Measurements from ENCODE around the gene CDPF1.
"Not testable (repeated sequence)": the region's sequence is repeated elsewhere in the genome, so short reads cannot be mapped to it uniquely, and the experiment has no call there.

CDPF1 gene

DNA sequence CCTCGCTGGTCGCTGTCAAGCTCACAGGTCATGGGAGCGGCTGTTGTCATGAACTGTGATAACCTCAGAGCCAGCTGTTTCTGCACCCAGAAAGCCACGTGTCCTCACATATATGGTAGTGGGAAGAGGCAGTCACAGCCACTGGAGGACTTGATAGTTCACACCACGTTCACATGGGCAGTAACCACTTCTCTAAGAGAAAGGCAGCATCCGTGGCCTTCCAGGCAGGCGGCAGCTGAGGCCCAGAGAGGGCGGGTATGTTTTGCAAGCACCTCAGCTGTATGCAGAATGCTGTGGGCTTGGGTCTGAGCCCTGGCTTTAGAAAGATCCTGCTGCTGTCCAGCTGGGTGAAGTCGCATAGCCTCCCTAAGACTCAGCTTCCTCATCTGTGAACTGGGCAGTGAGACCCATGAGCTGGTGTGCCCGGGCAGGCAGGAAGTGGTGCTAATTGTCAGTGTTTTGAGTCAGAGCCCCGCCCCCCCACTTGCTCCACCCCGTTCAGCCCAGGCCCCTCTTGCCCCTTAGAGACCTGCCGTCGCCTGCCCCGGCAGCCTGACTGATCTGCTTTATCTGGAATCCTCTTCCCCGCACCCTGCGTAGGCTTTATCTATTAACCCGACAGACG lies 31.0 kb upstream of the CDPF1 start:
- DNase-seq = no peak

DNA sequence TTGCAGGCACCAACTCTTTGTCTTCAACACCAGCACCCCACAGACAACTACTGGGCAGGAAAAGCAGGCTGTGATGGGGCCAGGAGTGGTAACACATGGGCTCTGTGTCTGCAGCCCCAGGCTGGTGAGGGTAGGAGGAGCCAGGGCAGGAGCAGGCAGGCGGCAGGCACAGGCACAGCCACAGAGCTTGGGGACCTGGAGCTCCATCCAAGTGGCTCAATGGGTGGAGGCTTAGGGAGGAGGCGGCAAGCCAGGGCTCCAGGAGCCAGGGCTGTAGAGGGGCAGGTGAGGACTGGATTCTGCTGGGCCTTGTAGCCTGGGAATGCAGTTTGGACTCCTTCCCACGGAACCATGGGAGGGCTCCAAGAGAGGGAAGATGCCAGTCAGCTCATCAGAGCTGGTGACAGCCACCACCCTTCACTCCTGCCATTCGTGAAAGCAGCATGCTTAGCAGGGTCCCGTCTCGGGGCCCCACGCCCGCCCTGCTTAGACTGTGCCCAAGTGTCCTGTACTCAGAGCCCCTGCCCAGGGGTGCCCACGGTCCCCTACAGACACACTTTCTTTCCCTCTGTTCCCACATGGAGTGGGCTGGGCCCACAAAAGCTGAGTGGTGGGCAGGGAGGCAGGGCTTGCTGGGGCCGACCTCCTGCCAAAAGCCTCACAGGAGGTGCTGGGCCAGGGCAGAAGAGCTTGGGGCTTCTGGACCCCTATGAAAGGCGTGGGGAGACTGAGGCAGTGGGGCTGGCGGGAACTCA lies 30.1 kb upstream of the CDPF1 start:
- no peak for DNase-seq

DNA sequence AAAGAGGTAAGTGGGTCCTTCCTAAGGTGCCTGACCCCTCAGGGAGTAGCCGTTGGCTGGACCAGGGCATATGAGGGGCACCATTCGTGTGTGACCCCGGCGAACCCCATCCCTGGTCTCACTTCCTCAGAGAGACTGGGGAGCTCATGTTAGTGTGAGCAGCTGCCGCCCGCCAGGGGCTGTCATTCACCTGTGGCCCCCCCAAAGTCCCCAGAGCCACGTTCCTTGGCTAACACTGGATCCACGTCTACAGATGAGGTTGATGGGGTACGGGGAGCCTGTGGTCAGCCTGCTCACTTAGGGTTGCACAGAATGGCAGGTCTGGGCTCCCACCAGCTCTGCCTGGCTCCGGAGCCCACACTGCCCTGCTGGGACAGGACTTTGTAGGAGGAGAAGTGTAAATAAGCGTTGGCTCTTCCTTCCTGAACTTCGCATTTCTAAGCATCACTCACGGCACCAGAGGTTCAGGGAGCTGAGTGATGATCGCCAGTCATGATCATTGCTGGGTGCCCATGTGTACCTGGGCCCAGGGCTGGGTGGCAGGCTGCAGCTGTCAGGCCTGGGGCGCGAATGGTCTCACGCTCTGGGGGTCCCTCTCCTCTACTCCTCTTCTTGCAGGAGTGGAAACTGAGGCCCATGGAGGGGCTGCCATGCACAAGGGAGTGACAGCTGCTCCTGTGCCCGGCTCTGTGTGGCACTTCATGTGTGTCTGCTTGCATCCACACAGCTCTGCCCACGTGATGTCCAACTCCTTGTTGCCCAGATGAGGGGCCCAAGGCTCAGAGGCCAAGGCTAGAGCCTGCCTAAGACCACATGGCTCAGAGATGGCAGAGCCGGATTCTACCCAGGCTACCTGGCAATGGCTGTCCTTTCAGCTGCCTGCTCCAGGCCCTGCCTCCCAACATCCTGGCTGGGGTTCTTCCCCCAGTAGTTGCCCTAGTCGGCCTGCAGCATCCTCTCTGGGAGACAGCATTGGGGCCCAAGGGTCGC lies 28.9 kb upstream of the CDPF1 start:
- DNase-seq = no peak

DNA sequence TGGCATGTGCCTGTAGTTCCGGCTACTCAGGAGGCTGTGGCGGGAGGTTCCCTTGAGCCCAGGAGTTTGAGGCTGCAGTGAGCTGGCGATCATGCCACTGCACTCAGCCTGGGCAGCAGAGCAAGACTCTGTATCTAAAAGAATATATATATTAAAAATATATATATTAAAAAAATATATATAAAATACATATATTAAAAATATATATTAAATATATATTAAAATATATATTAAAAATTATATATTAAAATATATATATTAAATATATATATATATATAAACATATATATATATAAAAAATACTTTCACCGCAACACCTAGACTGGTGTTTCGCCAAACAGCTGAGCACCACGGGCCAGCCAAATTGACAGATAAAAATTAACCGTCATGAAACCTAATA lies 26.5 kb upstream of the CDPF1 start:
- no peak for DNase-seq

DNA sequence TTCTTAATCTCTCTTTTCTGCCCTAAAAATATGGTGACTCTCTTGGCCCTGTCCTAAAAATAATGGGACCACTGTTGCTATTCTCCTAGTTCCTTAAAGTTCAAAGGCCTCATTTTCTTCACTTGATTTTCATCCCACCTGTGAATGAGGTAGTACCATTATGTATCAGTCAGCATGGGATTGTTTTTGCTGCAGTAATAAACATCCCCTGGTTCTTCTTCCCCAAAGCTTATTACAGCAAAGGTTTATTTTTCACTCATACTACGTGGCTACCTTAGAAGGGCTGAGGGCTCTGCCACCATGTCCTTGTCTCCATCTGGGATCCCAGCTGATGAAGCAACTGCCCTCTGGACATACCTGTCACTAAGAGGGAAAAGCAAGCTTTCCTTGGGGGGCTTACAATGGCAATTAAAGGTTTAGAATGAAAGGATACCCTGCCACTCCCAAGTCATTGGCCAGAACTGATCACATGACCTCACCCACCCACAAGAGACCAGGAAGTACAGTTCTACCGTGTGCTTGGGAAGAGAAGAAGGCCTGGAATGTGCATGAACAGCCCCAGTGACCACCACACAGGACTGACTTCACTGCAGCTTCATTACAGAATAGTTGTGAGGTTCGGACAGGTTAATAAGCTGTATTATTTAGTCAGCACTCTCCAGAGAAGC lies 25.5 kb upstream of the CDPF1 start:
- no peak for DNase-seq

DNA sequence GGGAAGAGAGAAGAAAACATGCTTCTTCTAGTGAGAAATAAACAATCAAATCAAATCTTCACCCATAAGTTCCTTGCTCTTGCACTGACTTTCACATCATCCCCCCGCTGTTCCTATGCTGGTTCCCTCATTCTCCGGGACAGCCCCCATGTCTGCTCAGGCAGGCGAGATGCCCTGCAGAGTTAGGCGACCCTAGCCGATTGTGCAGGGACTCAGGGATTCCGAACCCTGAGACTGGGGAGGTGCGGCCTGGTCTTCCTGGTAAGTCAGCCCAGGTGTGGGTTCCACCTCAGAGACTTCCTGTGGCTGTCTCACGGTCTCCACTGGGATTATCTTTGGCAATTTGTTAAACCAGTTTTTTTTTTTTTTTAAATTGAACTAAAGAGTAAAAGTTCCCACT lies 24.3 kb upstream of the CDPF1 start:
- DNase-seq = no peak

DNA sequence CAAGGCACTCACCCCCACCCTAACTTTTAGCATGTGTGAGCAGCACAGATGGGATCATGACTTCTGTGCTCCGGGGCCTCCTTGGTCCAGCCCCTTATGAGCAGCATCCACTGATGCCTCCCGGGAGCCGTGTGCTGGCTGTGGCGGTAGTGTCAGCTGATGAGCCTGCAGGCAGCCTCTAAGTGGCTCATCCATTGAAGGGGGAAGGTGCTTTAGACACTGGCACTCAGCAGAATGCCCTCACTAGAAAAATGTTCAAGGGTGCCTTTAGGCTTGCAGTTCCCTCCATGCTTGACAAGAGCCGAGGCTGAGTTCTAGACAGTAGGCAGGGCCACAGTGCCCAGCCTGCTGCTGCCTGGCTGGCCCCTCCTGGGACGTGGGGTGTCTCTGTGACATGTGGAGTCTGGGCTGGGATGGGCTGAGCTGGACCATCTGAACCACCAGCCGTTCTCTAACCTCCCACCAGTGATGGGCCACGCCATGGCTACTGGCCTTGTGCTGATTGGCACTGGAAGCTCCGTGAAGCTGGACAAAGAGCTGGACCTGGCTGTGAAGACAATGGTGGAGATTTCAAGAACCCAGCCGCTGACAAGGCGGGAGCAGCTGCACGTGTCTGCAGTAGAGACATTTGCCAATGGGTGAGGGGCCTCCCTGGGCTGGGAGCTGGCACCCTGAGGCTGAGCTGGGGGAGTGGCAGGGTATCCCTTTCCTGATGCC lies 23.5 kb upstream of the CDPF1 start:
- no peak for DNase-seq

DNA sequence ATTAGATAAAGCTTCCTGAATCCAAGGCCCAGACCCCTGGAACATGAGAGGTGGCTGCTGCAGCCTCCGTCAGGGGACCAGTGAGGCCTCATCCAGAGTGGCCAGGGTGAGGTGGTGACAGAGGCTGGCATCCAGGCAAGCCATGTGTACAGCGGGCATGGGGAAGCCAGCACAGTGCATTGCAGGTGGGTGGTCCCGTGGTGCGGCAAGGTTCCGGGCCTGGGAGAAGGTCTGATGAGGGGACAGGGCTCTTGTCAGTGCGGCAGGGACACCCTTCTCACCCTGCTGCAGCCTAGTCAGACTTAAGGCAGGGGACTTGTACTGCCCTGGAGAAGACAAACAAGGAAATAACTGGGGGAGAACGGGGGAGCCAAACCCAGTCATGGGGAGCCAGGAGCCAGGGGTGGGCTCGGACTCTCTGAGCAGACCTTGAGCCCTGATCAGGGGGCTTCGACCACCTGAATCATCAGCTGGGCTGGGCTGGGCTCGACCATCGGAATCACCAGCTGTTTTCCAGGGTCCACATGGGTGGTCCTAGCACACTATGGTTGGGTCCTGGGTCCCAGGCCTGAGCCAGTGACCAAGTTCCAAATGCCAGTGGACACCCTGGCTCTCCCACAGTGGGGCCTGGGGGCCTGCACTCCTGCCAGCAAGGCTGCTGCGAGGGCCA lies 22.8 kb upstream of the CDPF1 start:
- no peak for DNase-seq

DNA sequence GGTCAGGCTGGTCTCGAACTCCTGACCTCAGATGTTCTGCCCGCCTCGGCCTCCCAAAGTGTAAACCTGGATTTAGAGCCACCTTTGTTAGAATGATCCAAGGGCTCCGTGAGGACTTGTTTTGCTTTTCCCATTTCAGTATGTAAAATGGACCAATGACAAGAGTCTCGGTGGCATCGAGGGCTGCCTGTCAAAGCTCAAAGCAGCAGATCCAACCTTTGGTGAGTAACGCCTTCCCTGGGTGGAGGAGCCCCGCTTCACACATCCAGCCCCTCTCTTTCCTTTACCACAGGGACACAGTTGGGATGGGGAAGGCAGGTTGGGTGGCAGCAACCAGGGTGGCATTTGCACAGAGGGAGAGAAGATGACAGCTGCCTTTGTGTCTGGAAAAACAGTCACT lies 22.1 kb upstream of the CDPF1 start:
- no peak for DNase-seq

DNA sequence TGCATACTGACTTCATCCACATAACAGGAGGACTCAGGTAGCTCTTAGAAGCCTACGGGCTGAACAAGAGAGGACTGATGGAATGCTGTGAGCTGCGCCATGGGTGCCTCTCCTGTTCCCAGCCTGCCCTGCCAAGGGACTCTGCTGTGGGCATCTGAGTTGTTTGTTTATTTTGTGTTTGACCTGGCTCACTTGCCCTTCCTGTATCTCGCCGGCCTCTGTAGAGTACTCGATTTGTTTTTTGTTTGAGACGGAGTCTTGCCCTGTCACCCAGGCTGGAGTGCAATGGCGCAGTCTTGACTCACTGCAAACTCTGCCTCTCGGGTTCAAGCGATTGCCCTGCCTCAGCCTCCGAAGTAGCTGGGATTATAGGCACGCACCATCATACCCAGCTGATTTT lies 19.5 kb upstream of the CDPF1 start:
- no peak for DNase-seq

DNA sequence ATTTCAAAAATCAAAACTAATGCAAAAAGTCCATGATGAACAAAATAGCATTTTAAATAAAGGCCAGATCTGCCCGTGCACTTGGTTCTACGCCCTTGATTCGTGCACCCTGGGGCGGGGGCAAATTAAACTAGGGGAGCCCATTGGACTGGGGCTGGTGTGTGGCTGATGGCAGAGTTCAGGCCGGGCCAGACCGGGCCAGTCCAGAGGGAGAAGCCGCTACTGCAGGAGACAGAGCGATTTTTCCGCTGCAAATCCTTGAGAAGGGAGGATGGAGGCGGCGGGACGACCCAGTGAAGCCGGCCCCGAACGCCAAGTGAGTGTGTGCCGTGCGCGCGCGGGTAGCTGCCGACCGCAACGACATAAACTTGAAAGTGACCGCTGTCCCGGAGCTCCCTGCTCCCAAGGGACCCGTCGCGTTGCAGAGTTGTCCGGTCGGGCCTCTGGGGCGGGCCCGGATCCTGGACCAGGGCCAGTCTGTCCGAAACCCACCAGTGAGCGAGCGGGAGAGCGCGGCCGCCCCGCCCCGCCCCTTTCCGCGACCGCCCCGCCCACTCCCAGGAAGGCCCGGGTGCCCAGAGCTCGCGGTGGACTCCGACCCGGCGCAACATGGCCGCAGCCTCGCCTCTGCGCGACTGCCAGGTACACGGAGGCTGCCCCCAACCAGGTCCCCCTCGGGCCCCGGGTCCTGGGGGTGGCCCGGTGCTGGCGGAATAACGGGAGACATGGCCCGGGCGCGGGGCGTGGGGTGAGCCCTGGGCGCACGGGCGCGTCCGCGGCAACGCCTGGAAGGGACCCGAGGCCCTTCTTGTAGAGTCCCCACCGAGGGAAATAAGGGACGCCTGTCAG lies 17.6 kb upstream of the CDPF1 start, which contains the start of gene TTC38:
TSS of gene TTC38 (plus strand) at position 578 of the 849 bp plus-strand sequence. CDS start at position 610, 32 bp downstream.
- DNase-seq = peak in 1 of 4 experiments; percentile 34

DNA sequence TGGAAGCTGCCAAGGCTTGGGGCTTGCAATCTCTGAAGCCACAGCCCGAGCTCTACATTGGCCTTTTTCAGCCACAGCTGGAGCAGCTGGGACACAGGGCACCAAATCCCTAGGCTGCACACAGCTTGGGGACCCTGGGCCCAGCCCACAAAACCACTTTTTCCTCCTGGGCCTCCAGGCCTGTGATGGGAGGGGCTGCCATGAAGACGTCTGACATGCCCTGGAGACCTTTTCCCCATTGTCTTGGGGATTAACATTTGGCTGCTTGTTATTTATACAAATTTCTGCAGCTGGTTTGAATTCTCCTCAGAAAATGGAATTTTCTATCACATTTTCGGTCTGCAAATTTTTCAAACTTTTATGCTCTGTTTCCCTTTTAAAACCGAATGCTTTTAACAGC lies 15.5 kb upstream of the CDPF1 start:
- DNase-seq = not testable (repeated sequence)

DNA sequence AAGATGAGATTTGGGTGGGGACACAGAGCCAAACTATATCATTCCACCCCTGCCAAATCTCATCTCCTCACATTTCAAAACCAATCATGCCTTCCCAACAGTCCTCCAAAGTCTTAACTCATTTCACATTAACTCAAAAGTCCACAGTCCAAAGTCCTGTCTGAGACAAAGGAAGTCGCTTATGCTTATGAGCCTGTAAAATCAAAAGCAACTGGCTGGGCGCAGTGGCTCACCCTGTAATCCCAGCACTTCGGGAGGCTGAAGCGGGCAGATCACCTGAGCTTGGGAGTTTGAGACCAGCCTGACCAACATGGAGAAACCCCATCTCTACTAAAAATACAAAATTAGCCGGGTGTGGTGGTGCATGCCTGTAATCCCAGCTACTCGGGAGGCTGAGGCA lies 14.4 kb upstream of the CDPF1 start:
- not testable (repeated sequence) for DNase-seq

DNA sequence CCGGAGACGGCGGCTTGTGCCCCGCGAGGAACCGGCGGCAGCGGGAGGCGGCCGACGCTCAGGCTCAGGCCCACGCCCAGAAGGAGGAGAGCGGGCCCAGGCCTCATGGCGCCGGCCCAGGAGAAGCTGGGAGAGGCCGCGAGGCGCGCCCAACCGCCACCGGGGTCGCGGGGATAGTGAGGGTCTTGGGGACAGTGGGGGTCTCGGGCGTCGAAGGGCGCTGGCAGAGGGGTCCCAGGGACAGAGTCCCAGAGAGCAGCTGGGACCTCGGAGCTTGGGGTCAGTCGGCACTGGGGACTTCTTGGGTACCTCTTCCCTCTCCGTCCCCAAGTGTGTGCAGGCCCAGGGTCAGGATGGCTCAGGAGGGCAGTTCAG lies 13.1 kb upstream of the CDPF1 start, which contains the start of gene PKDREJ:
TSS of gene PKDREJ (minus strand) at position 128 of the 375 bp plus-strand sequence. CDS start at position 107, 21 bp downstream.
- DNase-seq = no peak

DNA sequence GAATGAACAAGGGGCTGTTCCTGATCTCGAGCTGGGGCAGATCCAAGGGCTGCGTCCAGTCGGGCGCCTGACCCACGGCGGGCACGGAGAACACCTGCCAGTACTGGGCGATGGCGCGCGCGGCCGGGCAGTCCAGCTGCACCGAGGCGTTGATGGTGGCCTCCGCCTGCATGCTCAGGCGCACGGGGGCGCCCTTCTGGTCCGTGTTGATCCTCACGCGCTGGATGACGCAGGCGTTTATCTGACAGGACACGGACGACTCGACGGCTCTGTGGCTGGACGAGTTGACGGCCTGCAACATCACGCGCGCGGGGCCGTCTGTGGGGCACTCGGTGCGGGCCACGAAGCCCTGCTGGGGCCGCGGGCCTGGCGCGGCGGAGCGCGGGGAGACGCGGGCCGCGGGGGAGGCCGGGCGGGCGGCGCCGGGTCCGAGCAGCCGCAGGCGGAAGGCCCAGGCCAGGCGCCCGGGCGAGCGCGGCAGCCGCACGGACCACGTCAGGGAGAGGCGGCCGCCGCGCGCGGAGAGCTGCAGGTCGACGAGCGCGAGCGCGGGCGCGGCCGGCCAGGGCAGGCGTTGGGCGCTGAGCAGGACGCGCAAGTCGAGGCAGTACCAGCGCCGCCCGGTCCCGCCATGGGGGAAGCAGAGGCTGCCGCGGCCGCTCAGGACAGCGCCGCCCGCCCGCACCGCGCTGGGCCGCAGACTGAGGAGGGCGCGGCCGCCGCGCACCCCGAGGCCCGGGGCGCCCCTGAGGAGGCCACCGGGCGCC lies 12.5 kb upstream of the CDPF1 start:
- DNase-seq = no peak

DNA sequence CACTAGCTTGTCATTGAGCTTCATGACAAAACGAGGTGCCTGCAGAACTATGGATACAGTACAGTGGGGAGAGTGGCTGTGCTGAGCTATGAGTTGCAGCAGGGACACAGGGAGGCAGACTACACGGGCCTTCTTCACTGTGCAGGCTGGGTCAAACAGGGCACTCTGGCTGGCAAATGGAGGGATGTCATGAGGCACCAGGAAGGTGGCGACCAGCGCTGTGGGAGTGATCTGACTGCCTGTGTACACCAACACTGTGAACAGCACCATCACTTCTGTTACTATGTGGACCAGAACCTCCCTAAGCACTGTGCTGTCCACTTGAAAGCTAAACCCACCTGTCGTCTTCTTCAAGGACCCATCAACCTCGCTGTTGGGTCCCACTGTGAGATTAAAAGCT lies 9.9 kb upstream of the CDPF1 start:
- DNase-seq = no peak

DNA sequence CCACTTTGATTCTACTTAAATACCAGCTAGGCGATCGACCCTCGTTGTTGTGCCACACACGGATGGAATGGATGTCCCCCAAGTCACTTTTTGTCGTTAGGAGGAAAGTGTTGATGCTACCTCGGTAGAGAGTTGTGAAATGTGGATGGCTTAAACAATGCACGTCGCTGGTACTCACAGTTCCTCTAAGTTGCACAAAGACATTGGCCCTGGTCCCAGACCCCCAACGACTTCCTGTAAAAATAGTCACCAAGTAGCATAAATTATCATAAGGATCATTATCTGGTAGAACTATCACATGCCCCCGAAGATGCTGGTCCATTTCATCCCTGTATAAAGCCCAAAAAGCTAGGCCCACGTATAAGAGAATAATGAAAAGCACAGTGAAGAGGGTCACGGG lies 9.3 kb upstream of the CDPF1 start:
- DNase-seq = no peak

DNA sequence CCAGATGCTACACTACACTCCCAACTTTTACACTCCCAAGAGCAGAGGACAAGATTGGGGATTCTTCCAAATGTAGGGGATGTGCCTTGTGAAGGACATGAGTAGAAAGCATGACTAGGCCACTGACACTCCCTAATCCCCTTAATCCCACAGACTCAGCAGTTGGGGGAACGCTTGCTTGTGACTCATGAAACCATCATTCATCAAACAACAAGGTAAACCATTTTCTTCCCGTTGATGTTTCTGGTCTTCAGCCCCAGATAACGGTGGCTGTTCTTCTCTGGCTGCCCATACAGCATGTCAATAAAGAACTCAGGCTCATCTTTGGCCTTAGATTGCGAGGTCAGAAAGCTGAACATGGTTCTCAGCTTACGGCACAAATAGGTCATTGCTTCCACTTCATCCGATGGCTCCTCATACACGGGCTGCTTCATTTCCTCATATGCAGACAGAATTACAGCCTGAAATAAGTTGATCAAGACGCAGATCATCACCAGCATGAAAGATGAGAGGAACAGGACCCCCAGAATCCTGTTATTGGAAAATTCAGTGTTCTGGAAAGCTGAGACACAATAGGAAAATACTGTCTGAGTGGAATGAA lies 6.4 kb upstream of the CDPF1 start:
- no peak for DNase-seq

DNA sequence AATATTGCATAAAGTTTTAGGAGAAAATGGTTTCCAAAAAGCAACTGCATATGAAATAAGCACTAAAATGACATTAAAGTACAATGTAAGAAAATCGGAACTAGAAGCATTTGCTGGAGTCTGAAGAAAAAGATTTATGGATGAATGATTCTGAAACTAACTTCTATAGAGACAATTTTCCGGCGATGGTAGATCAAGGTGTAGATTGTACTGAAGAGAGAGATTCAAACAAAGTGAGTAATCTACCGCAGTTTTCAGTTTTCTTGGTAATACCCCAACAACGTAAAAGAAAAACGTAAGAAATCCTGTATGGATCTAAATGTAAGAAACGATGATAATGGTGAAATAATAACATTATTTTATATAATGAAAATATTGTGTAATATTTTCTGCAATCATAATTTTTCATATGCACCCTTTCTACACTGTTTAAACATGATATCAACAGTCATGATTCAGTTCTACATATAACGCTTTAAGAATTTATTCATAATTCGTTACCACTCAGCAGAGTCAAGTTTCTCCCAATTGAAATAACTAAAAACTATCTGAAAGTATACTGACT lies 1.8 kb upstream of the CDPF1 start:
- DNase-seq = no peak
